HepG2 (cell line): Measurements from ENCODE around the gene P2RX6. TPM values are rescaled to one million over a fixed set of nuclear protein-coding genes. Genes with fewer than 3 reads are reported as not detected.

Experiments used
- HOXA3 ChIP-seq: sonication (generic); formaldehyde crosslinking; IDR thresholded peaks from 2 replicates; pipeline ENCODE4 v1.5.0; 2020; ENCODE audit warnings: missing genetic modification reagents
- KDM5A ChIP-seq: fragments of 200-600 bp; sonication (generic); IDR thresholded peaks from 2 replicates; pipeline ENCODE4 v1.7.0; 2018; ENCODE audit warnings: antibody characterized with exemption, mild to moderate bottlenecking, low read length, borderline replicate concordance
- KDM6A ChIP-seq: IDR thresholded peaks from 2 replicates; pipeline ENCODE4 v1.6.1; 2016; ENCODE audit warnings: low read depth
- PTBP1 ChIP-seq: fragments of 200-400 bp; formaldehyde crosslinking; IDR thresholded peaks from 2 replicates; pipeline ENCODE4 v1.6.1; 2018; ENCODE audit warnings: low read length, low read depth; ENCODE audit not compliant: poor library complexity, severe bottlenecking
- TRIM24 ChIP-seq: sonication (generic); formaldehyde crosslinking; IDR thresholded peaks from 2 replicates; pipeline ENCODE4 v1.8.0; 2022; ENCODE audit warnings: mild to moderate bottlenecking, missing genetic modification reagents
- ZBTB1 ChIP-seq: sonication (generic); formaldehyde crosslinking; IDR thresholded peaks from 2 replicates; pipeline ENCODE4 v1.4.0; 2020; ENCODE audit warnings: missing genetic modification reagents, borderline replicate concordance
- ZFP62 ChIP-seq: sonication (generic); formaldehyde crosslinking; IDR thresholded peaks from 2 replicates; pipeline ENCODE4 v1.4.0; 2020; ENCODE audit warnings: missing genetic modification reagents
- ZFY ChIP-seq: sonication (generic); formaldehyde crosslinking; IDR thresholded peaks from 2 replicates; pipeline ENCODE4 v1.4.0; 2020; ENCODE audit warnings: missing genetic modification reagents
- ZNF232 ChIP-seq: sonication (generic); formaldehyde crosslinking; IDR thresholded peaks from 2 replicates; pipeline ENCODE4 v1.4.0; 2020; ENCODE audit warnings: missing genetic modification reagents, borderline replicate concordance
- ZNF263 ChIP-seq: sonication (generic); formaldehyde crosslinking; IDR thresholded peaks from 2 replicates; pipeline ENCODE4 v1.4.0; 2020; ENCODE audit warnings: missing genetic modification reagents
- ZNF564 ChIP-seq: sonication (generic); formaldehyde crosslinking; IDR thresholded peaks from 2 replicates; pipeline ENCODE4 v1.8.1; 2023; ENCODE audit warnings: mild to moderate bottlenecking, missing genetic modification reagents
- ZNF609 ChIP-seq: sonication (generic); formaldehyde crosslinking; IDR thresholded peaks from 2 replicates; pipeline ENCODE4 v1.4.0; 2020; ENCODE audit warnings: mild to moderate bottlenecking, missing genetic modification reagents, borderline replicate concordance
- ZNF619 ChIP-seq: sonication (generic); formaldehyde crosslinking; IDR thresholded peaks from 2 replicates; pipeline ENCODE4 v1.4.0; 2020; ENCODE audit warnings: mild to moderate bottlenecking, missing genetic modification reagents
- ZNF792 ChIP-seq: IDR thresholded peaks from 2 replicates; pipeline ENCODE4 v1.6.1; 2016
- ZNF816 ChIP-seq: sonication (generic); formaldehyde crosslinking; IDR thresholded peaks from 2 replicates; pipeline ENCODE4 v1.8.0; 2022; ENCODE audit warnings: missing genetic modification reagents, mild to moderate bottlenecking, borderline replicate concordance
- polyA plus RNA-seq, 8 experiments: library from polyadenylated mRNA; depleted of rRNA in 3 of 8; stranded (reverse) in 7 of 8; unstranded in 1 of 8; fragments of >200 nt; fragmentation: Illumina TruSeq in 4 of 8; extraction: Trizol in 4 of 8; gene quantifications; 2 replicates each; pipeline versions ENCODE4 v1.2.1 to v1.2.3, GENCODE V29; 2011 to 2016; ENCODE audit warnings: low read depth in 4 of 8, missing spikeins in 1 of 8, mixed read lengths in 1 of 8; ENCODE audit not compliant: insufficient read depth in 1 of 8
- total RNA-seq, 5 experiments: library from RNA; depleted of rRNA; stranded (reverse); fragments of >200 nt; fragmentation: Illumina TruSeq; extraction: Trizol; gene quantifications; 2 replicates each; pipeline ENCODE4 v1.2.3, GENCODE V29; 2016; ENCODE audit warnings: low read depth in 1 of 5
- TF ChIP-seq, protein P1 (sequence below): IDR thresholded peaks from 2 replicates; pipeline ENCODE4 v1.6.1; 2012; ENCODE audit warnings: low read length, improper control_type of control experiment
- TF ChIP-seq, protein P2 (sequence below): IDR thresholded peaks from 2 replicates; pipeline ENCODE4 v1.6.1; 2016; ENCODE audit warnings: low read depth, control low read depth
- TF ChIP-seq, protein P3 (sequence below): sonication (generic); formaldehyde crosslinking; IDR thresholded peaks from 2 replicates; pipeline ENCODE4 v1.4.0; 2020; ENCODE audit warnings: mild to moderate bottlenecking, missing genetic modification reagents

P2RX6 gene
- total and polyA plus RNA-seq, 2 of the 13 experiments (the other 11 are each of a cell fraction or from before 2014, with no cell fraction given): 0.04 to 0.12 TPM

GRCh38 chr22:21014726-21015465 is at the start of gene P2RX6 (continued):
- TF ChIP-seq, protein P1, sequence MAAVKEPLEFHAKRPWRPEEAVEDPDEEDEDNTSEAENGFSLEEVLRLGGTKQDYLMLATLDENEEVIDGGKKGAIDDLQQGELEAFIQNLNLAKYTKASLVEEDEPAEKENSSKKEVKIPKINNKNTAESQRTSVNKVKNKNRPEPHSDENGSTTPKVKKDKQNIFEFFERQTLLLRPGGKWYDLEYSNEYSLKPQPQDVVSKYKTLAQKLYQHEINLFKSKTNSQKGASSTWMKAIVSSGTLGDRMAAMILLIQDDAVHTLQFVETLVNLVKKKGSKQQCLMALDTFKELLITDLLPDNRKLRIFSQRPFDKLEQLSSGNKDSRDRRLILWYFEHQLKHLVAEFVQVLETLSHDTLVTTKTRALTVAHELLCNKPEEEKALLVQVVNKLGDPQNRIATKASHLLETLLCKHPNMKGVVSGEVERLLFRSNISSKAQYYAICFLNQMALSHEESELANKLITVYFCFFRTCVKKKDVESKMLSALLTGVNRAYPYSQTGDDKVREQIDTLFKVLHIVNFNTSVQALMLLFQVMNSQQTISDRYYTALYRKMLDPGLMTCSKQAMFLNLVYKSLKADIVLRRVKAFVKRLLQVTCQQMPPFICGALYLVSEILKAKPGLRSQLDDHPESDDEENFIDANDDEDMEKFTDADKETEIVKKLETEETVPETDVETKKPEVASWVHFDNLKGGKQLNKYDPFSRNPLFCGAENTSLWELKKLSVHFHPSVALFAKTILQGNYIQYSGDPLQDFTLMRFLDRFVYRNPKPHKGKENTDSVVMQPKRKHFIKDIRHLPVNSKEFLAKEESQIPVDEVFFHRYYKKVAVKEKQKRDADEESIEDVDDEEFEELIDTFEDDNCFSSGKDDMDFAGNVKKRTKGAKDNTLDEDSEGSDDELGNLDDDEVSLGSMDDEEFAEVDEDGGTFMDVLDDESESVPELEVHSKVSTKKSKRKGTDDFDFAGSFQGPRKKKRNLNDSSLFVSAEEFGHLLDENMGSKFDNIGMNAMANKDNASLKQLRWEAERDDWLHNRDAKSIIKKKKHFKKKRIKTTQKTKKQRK: no peak
- peak; percentile 24; the same call in 1 of the 2 replicates for TF ChIP-seq ZNF609
- no peak for TF ChIP-seq ZFP62 (CRISPR knock-in tag)
- TF ChIP-seq KDM5A: no peak
- TF ChIP-seq ZNF619 (CRISPR knock-in tag): no peak
- TF ChIP-seq, protein P2, sequence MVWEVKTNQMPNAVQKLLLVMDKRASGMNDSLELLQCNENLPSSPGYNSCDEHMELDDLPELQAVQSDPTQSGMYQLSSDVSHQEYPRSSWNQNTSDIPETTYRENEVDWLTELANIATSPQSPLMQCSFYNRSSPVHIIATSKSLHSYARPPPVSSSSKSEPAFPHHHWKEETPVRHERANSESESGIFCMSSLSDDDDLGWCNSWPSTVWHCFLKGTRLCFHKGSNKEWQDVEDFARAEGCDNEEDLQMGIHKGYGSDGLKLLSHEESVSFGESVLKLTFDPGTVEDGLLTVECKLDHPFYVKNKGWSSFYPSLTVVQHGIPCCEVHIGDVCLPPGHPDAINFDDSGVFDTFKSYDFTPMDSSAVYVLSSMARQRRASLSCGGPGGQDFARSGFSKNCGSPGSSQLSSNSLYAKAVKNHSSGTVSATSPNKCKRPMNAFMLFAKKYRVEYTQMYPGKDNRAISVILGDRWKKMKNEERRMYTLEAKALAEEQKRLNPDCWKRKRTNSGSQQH: no peak
- no peak for TF ChIP-seq ZNF816 (CRISPR knock-in tag)
- no peak for TF ChIP-seq PTBP1
- peak; percentile 41; the same call in 1 of the 2 replicates for TF ChIP-seq ZFY
- no peak for TF ChIP-seq ZNF564 (CRISPR knock-in tag)
- TF ChIP-seq ZNF232 (CRISPR knock-in tag): no peak
- 0 out of 2 replicates have a peak, but pooled peaks have one; percentile 49 for TF ChIP-seq ZNF792 (CRISPR knock-in tag)
- TF ChIP-seq KDM6A (CRISPR knock-in tag): 0 out of 2 replicates have a peak, but pooled peaks have one; percentile 13
- TF ChIP-seq, protein P3, sequence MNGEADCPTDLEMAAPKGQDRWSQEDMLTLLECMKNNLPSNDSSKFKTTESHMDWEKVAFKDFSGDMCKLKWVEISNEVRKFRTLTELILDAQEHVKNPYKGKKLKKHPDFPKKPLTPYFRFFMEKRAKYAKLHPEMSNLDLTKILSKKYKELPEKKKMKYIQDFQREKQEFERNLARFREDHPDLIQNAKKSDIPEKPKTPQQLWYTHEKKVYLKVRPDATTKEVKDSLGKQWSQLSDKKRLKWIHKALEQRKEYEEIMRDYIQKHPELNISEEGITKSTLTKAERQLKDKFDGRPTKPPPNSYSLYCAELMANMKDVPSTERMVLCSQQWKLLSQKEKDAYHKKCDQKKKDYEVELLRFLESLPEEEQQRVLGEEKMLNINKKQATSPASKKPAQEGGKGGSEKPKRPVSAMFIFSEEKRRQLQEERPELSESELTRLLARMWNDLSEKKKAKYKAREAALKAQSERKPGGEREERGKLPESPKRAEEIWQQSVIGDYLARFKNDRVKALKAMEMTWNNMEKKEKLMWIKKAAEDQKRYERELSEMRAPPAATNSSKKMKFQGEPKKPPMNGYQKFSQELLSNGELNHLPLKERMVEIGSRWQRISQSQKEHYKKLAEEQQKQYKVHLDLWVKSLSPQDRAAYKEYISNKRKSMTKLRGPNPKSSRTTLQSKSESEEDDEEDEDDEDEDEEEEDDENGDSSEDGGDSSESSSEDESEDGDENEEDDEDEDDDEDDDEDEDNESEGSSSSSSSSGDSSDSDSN: peak; percentile 48; the same call in 1 of the 2 replicates
- TF ChIP-seq HOXA3: peak; percentile 30; the same call in 1 of the 2 replicates
- no peak for TF ChIP-seq ZNF263 (CRISPR knock-in tag)
- TF ChIP-seq TRIM24 (CRISPR knock-in tag): no peak
- TF ChIP-seq ZBTB1 (CRISPR knock-in tag): no peak
